Ishikawa (cell line): ENCODE data around the gene BABAM2.

Source experiments
- EP300 ChIP-seq: IDR thresholded peaks from 2 replicates; pipeline ENCODE4 v1.6.1; 2012; ENCODE audit warnings: borderline replicate concordance
- TAF1 ChIP-seq: IDR thresholded peaks from 2 replicates; pipeline ENCODE4 v1.6.1; 2012; ENCODE audit warnings: low read depth, mild to moderate bottlenecking
- TCF12 ChIP-seq: IDR thresholded peaks from 2 replicates; pipeline ENCODE4 v1.6.1; 2012; ENCODE audit warnings: low read depth

- no peak for TF ChIP-seq TCF12
- no peak for TF ChIP-seq TAF1
- no peak for TF ChIP-seq EP300
Observed at GRCh38 chr2:28030600-28030999, 140.1 kb downstream of the BABAM2 start.
